ENCODE measurements around the gene ARID5B. TPM values are rescaled to one million over a fixed set of nuclear protein-coding genes. Genes with fewer than 3 reads are reported as not detected.

Gene ARID5B
- total and polyA plus RNA-seq, 2 donors (not counting 1 experiment from before 2014, with no cell fraction given) = 22.4 to 237 TPM

GRCh38 chr10:62096256-62096933 is 194.9 kb downstream of the ARID5B start:
- H3K27ac ChIP-seq (ENCODE audit: low read length in 2 of 2) = no peak overlapping the region
- H3K36me3 ChIP-seq (replicated peaks in 1 of 2; ENCODE audit: control extremely low read depth in 1 of 2, control insufficient read depth in 1 of 2, extremely low read depth in 1 of 2, insufficient read depth in 2 of 2, low read length in 1 of 2) = peaks cover 5 to 55% of the 10 kb centered on the region in 2 experiments
- TF ChIP-seq CTCF (IDR thresholded peaks at IDR 0.05) = no peak
- no peaks in the 10 kb centered on the region for H4K20me1 ChIP-seq (ENCODE audit: control insufficient read depth, insufficient read depth, low read length, poor library complexity, severe bottlenecking)
- ChIA-PET POLR2A (no interaction called here), CTCF (interaction anchor here (1.0 kb wide), 1 partner anchor 14 kb away, joined by 4 read pairs; no protein-coding TSS in a partner anchor)
- ATAC-seq (ENCODE audit: low read depth) (no peak), DNase-seq (no peak)
- no peak overlapping the region for H3K9ac ChIP-seq (ENCODE audit: low read length)
- H3K4me2 ChIP-seq (replicated peaks; ENCODE audit: low read depth, low read length, poor library complexity, severe bottlenecking) = no peak overlapping the region
- Mint-ChIP-seq H3K27ac (no peak overlapping the region), H3K27me3 (no peaks in the 10 kb centered on the region), H3K4me3 (no peak overlapping the region), H3K9me3 (ENCODE audit: insufficient read depth) (no peaks in the 10 kb centered on the region), H3K4me1 (peaks cover 23% of the 10 kb centered on the region)
- H2AFZ ChIP-seq (ENCODE audit: insufficient read depth, low read depth, low read length, poor library complexity, severe bottlenecking) = no peak overlapping the region
- no peaks in the 10 kb centered on the region for H3K27me3 ChIP-seq (replicated peaks in 1 of 4; ENCODE audit: control extremely low read depth in 1 of 4, control insufficient read depth in 3 of 4, insufficient read depth in 4 of 4, low read length in 3 of 4)
- intact Hi-C loops (cut with micrococcal nuclease) = no loop called here
- no CpG with 5 or more reads among the region's 4 CpGs for WGBS (ENCODE audit: insufficient coverage)
- H3K4me1 ChIP-seq (ENCODE audit: control insufficient read depth in 2 of 2, insufficient read depth in 2 of 2, low read length in 2 of 2) = peaks cover 0 to 3% of the 10 kb centered on the region in 2 donors
- peaks cover 20% of the 10 kb centered on the region for H3K79me2 ChIP-seq (ENCODE audit: control insufficient read depth, insufficient read depth, low read length)
- no peak overlapping the region for H3K4me3 ChIP-seq (ENCODE audit: control extremely low read depth in 1 of 5, extremely low read depth in 1 of 5, insufficient read depth in 1 of 5, low read depth in 2 of 5, low read length in 4 of 5)
- no peaks in the 10 kb centered on the region for H3K9me3 ChIP-seq (ENCODE audit: control extremely low read depth in 1 of 3, control insufficient read depth in 2 of 3, insufficient read depth in 1 of 3, low read length in 2 of 3)

- H3K4me1 ChIP-seq (ENCODE audit: control insufficient read depth in 2 of 2, insufficient read depth in 2 of 2, low read length in 2 of 2) = peaks cover 0 to 7% of the 10 kb centered on the region in 2 donors
- Mint-ChIP-seq H3K4me3 (no peak overlapping the region), H3K27ac (peak overlapping the region; percentile 26), H3K4me1 (peaks cover 34% of the 10 kb centered on the region), H3K27me3 (no peaks in the 10 kb centered on the region), H3K9me3 (ENCODE audit: insufficient read depth) (no peaks in the 10 kb centered on the region)
- ATAC-seq (ENCODE audit: low read depth) (peak; percentile 18), DNase-seq (no peak)
- no peaks in the 10 kb centered on the region for H3K27me3 ChIP-seq (replicated peaks in 1 of 4; ENCODE audit: control extremely low read depth in 1 of 4, control insufficient read depth in 3 of 4, insufficient read depth in 4 of 4, low read length in 3 of 4)
- H3K9me3 ChIP-seq (ENCODE audit: control extremely low read depth in 1 of 3, control insufficient read depth in 2 of 3, insufficient read depth in 1 of 3, low read length in 2 of 3) = peaks cover 0 to 1% (median 0%) of the 10 kb centered on the region in 3 donors
- peaks cover 2% of the 10 kb centered on the region for H3K79me2 ChIP-seq (ENCODE audit: control insufficient read depth, insufficient read depth, low read length)
- TF ChIP-seq EZH2 (IDR thresholded peaks at IDR 0.05; ENCODE audit: borderline replicate concordance, insufficient read depth, low read depth, low read length, poor library complexity, severe bottlenecking) (no peak), CTCF (IDR thresholded peaks at IDR 0.05) (no peak)
- H3K36me3 ChIP-seq (replicated peaks in 1 of 2; ENCODE audit: control extremely low read depth in 1 of 2, control insufficient read depth in 1 of 2, extremely low read depth in 1 of 2, insufficient read depth in 2 of 2, low read length in 1 of 2) = peaks cover 5 to 34% of the 10 kb centered on the region in 2 experiments
- peak overlapping the region in 1 of 2 donors; percentile 13 for H3K27ac ChIP-seq (ENCODE audit: low read length in 2 of 2)
- no peak overlapping the region for H3K9ac ChIP-seq (ENCODE audit: low read length)
- 88% methylated on average over 10 of the region's 14 CpGs for WGBS (ENCODE audit: insufficient coverage)
- no peak overlapping the region for H3K4me3 ChIP-seq (ENCODE audit: control extremely low read depth in 1 of 5, extremely low read depth in 1 of 5, insufficient read depth in 1 of 5, low read depth in 2 of 5, low read length in 4 of 5)
- no peaks in the 10 kb centered on the region for H4K20me1 ChIP-seq (ENCODE audit: control insufficient read depth, insufficient read depth, low read length, poor library complexity, severe bottlenecking)
- ChIA-PET CTCF (no interaction called here), POLR2A (interaction anchor here (0.7 kb wide), 1 partner anchor 55 kb away, joined by 4 read pairs; no protein-coding TSS in a partner anchor)
- no peak overlapping the region for H2AFZ ChIP-seq (ENCODE audit: insufficient read depth, low read depth, low read length, poor library complexity, severe bottlenecking)
- intact Hi-C loops (cut with micrococcal nuclease) = loop anchor here (2.0 kb wide), 1 partner anchor 16 kb away; no protein-coding TSS in a partner anchor
- H3K4me2 ChIP-seq (replicated peaks; ENCODE audit: low read depth, low read length, poor library complexity, severe bottlenecking) = no peak overlapping the region
Observed at GRCh38 chr10:62098278-62099121, 197.0 kb downstream of the ARID5B start.

Measured in B cell (primary cell).